Measurements from ENCODE around the gene CLSTN2.

- TF ChIP-seq CTCF (IDR thresholded peaks at IDR 0.05; ENCODE audit: poor library complexity): no peak
- TF ChIP-seq EZH2 (IDR thresholded peaks at IDR 0.05; ENCODE audit: borderline replicate concordance): no peak
These were observed 373.6 kb downstream of the CLSTN2 start for GRCh38 chr3:140308535-140308934.

All from hepatocyte (in vitro differentiated cells).